ENCODE data around the gene TNFRSF18. TPM values are rescaled to one million over a fixed set of nuclear protein-coding genes. Genes with fewer than 3 reads are reported as not detected.
A peak's percentile ranks its signal among the peaks of the same experiment; 100 is the strongest.
"Not testable (repeated sequence)": the region's sequence is repeated elsewhere in the genome, so short reads cannot be mapped to it uniquely, and the experiment has no call there.

Gene TNFRSF18, protein sequence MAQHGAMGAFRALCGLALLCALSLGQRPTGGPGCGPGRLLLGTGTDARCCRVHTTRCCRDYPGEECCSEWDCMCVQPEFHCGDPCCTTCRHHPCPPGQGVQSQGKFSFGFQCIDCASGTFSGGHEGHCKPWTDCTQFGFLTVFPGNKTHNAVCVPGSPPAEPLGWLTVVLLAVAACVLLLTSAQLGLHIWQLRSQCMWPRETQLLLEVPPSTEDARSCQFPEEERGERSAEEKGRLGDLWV
- 100 to 1,000 TPM; 375 to 387 TPM for total RNA-seq

DNA sequence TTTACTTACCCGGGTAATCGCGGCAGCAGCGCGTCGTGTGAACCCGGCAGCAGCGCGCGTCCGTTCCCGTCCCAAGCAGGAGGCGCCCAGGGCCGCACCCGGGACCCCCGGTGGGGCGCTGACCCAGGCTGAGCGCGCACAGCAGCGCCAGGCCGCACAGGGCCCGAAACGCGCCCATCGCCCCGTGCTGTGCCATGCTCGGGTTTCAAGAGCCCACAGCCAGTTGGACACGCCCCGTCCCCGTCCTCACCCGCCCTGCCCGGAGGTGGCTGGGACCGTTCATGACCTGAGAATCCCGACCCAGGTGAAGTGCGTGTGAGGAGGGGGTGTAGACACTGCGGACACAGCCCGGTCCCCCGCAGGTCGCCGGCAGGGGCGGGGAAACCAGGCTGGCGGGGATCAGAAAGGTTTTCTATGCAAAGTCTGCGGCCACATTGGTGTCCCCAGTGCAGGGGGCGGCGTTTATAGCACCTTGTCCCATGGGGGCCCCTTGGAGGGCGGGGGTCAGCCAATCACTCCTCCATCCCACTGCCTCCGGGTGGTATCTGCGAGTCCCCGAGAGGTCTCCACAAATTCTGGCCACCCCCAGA, at the start of gene TNFRSF18:
TSS of gene TNFRSF18 (minus strand) at position 217 of the 590 bp plus-strand sequence. CDS start at position 196, 21 bp downstream.
- peak within 1 kb of the TSS; percentile 84 for H3K4me3 Mint-ChIP-seq
- ChIA-PET POLR2A (interaction anchor here (0.6 to 8.3 kb wide), 5 partner anchors 11 to 90 kb away, joined by 3 to 107 read pairs (median 4); partner anchors contain the start of genes B3GALT6, C1orf159 and SDF4), CTCF (interaction anchor here (1.9 to 2.4 kb wide), 3 partner anchors 10 to 85 kb away, joined by 9 to 13 read pairs (median 13); no protein-coding TSS in a partner anchor)
- no peaks in the 10 kb centered on the region for H3K27me3 Mint-ChIP-seq
- H3K4me1 Mint-ChIP-seq (ENCODE audit: low read depth), result peaks cover 31% of the 10 kb centered on the region
- DNase-seq, result peak; percentile 76
- intact Hi-C loops (cut with micrococcal nuclease), result loop anchor here (1.0 to 10.0 kb wide), 2 partner anchors 69 to 172 kb away; no protein-coding TSS in a partner anchor
- H3K36me3 Mint-ChIP-seq, result peaks cover 50% of the 10 kb centered on the region
- H3K27ac Mint-ChIP-seq, result peak within 1 kb of the TSS; percentile 100
- no peaks in the 10 kb centered on the region for H3K9me3 Mint-ChIP-seq

DNA sequence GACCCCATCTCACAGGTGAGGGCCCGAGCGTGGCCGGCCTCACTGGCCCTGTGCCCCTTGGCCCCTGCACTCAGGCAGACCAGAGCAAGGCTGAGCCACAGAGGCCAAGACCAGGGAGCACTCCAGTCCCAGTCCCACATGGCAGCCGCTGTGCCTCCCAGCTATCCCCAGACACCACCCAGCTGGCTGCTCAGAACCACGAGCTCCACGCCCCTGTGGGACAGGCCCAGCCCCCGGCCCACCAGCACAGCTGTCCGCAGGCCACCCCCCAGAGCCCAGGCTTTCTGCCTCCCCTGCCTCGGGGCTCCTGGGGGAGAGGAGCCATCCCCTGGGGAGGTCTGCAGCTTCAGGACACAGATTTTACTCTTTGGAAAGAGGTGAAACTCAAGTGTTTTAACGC, 49.2 kb upstream of the TNFRSF18 start:
- CTCF ChIA-PET, result no interaction called here
- H3K9me3 Mint-ChIP-seq, result no peaks in the 10 kb centered on the region
- H3K4me3 Mint-ChIP-seq, result no peak overlapping the region
- H3K4me1 Mint-ChIP-seq (ENCODE audit: low read depth), result peaks cover 10% of the 10 kb centered on the region
- no peaks in the 10 kb centered on the region for H3K27me3 Mint-ChIP-seq
- intact Hi-C loops (cut with micrococcal nuclease), result no loop called here
- H3K27ac Mint-ChIP-seq, result no peak overlapping the region
- H3K36me3 Mint-ChIP-seq, result peaks cover 23% of the 10 kb centered on the region
- POLR2A ChIA-PET, result no interaction called here
- DNase-seq, result no peak

DNA sequence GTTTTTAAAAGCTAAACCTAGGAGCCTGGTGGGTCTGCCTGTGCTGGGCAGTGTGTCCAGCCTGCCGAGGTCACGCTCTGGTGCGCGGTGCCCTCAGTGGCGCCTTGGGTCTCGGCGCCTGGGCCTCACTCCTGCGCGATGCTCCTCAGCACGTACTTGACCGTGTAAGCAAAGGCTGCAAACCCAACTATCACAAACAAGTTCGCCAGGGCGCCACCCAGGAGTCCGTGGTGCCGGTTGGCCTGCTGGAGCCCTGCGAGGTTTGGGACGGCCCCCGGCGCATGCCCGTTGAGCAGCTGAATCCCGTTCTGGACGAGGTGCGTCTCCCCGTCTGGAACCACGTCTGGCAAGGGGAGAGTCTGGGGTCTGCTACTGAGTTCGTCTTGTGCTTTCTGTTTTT, 48.7 kb upstream of the TNFRSF18 start:
- no peak for DNase-seq
- Mint-ChIP-seq H3K4me1 (ENCODE audit: low read depth) (peaks cover 14% of the 10 kb centered on the region), H3K36me3 (peaks cover 22% of the 10 kb centered on the region), H3K27ac (no peak overlapping the region), H3K27me3 (no peaks in the 10 kb centered on the region), H3K4me3 (no peak overlapping the region), H3K9me3 (no peaks in the 10 kb centered on the region)
- ChIA-PET POLR2A (no interaction called here), CTCF (no interaction called here)
- intact Hi-C loops (cut with micrococcal nuclease), result no loop called here

DNA sequence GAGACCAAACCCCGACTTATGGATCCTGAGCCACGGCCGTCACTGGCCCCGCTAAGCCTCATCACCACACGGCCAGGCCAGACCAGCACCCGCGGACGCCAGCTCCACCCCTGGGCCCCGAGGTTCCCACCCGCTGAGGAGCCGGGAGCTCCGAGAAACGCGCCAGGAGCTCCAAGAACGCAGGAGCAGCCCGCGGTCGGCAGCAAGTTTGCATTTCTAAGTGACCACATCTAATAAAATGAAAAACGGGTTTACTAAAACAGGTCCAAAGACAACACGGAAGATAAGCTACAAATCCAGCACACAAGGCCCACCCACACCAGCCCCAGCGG, 48.2 kb upstream of the TNFRSF18 start:
- POLR2A ChIA-PET, result no interaction called here
- Mint-ChIP-seq H3K9me3 (no peaks in the 10 kb centered on the region), H3K27me3 (no peaks in the 10 kb centered on the region), H3K36me3 (peaks cover 17% of the 10 kb centered on the region), H3K27ac (no peak overlapping the region), H3K4me3 (no peak overlapping the region), H3K4me1 (ENCODE audit: low read depth) (peaks cover 18% of the 10 kb centered on the region)
- CTCF ChIA-PET, result no interaction called here
- intact Hi-C loops (cut with micrococcal nuclease), result loop anchor here (5.0 kb wide), 1 partner anchor 137 kb away; the partner anchor contains the start of gene C1orf159
- DNase-seq, result no peak

DNA sequence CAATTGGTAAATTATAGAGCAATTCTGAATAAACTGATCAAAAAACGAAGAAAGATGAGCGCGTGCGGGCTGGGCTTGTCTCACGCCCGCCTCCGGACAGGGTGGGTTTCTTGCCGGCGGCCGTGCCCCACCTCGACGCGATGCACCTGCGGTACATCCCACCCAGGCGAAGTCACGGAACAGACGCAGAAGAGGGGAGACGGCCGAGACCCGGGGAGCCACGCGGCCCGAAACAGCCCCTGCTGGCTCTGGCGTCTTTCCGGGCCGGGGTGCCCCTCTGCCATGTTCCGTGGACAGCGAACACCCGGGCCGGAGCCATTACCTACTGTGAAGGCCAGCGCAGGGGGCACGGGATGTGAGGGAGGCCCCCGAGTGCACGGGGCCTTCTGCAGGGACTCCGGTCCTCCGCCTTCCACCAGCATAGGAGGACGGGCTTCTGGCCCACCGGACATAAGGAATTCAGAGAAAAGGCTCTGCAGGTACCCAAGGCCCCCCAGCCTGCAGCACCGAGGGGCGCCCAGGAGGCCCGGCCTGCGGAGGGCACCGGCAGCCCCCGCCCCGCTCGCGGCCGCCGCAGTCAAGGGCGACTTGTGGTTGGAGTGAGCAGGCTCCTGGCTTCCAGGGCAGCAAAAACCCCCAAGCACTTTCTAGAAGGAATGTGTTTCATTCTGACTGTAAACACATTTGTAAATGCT, 47.7 kb upstream of the TNFRSF18 start:
- Mint-ChIP-seq H3K27me3 (no peaks in the 10 kb centered on the region), H3K27ac (no peak overlapping the region), H3K4me1 (ENCODE audit: low read depth) (peaks cover 19% of the 10 kb centered on the region), H3K9me3 (no peaks in the 10 kb centered on the region), H3K36me3 (peaks cover 13% of the 10 kb centered on the region), H3K4me3 (no peak overlapping the region)
- intact Hi-C loops (cut with micrococcal nuclease), result loop anchor here (5.0 kb wide), 1 partner anchor 137 kb away; the partner anchor contains the start of gene C1orf159
- POLR2A ChIA-PET, result no interaction called here
- CTCF ChIA-PET, result no interaction called here
- DNase-seq, result no peak

DNA sequence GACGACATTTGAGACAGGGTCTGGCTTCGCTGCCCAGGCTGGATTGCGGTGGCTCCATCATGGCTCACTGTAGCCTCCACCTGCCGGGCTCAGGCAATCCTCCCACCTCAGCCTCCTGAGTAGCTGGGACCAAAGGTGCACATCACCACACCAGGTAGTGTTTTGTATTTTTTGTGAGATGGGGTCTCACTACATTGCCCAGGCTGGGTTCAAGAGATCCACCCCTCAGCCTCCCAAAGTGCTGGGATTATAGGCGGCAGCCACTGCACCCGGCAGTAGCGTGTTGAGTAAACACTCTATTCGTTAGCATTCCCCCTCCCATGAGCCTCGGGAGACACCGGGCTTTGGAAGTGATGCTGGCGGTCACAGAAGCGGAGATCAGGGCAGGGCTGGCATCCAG, 46.9 kb upstream of the TNFRSF18 start:
- CTCF ChIA-PET, result no interaction called here
- H3K9me3 Mint-ChIP-seq, result no peaks in the 10 kb centered on the region
- H3K36me3 Mint-ChIP-seq, result peaks cover 9% of the 10 kb centered on the region
- H3K4me1 Mint-ChIP-seq (ENCODE audit: low read depth), result peaks cover 19% of the 10 kb centered on the region
- no peak overlapping the region for H3K27ac Mint-ChIP-seq
- POLR2A ChIA-PET, result no interaction called here
- no peaks in the 10 kb centered on the region for H3K27me3 Mint-ChIP-seq
- intact Hi-C loops (cut with micrococcal nuclease), result loop anchor here (5.0 kb wide), 1 partner anchor 136 kb away; the partner anchor contains the start of gene C1orf159
- no peak for DNase-seq
- no peak overlapping the region for H3K4me3 Mint-ChIP-seq

DNA sequence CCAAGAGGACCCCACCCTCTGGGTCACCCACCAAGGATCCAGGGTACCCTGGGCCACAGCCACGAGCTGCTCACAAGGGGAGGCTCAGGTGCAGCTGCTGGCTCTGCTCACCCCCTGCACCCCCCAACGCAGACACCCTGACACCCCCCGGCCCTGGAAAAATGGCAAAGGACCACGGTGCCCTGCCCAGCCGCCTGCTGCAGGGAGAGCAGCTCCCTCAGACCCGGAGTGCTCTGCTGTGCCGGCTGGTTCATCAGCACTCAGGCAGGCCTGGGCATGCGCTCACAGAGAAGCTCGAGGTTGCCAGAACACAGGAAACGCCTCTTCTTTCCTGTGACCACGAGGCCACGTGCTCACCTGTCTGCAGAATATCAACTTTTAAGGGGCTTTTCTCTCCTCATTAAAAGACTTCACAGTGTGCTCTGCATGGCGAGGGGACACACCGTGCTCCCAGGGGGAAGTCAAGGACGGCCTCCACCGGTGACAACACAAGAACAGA, 44.4 kb upstream of the TNFRSF18 start:
- no peaks in the 10 kb centered on the region for H3K27me3 Mint-ChIP-seq
- intact Hi-C loops (cut with micrococcal nuclease), result loop anchor here (5.0 kb wide), 1 partner anchor 134 kb away; the partner anchor contains the start of gene C1orf159
- CTCF ChIA-PET, result interaction anchor here (0.7 to 1.9 kb wide), 14 partner anchors 19 to 304 kb away, joined by 3 to 43 read pairs (median 4); partner anchors contain the start of genes B3GALT6 and SDF4
- peak overlapping the region; percentile 90 for H3K27ac Mint-ChIP-seq
- no peaks in the 10 kb centered on the region for H3K9me3 Mint-ChIP-seq
- peak overlapping the region; percentile 36 for H3K4me3 Mint-ChIP-seq
- no peaks in the 10 kb centered on the region for H3K36me3 Mint-ChIP-seq
- DNase-seq, result peak; percentile 88
- peaks cover 16% of the 10 kb centered on the region for H3K4me1 Mint-ChIP-seq (ENCODE audit: low read depth)
- POLR2A ChIA-PET, result interaction anchor here (0.7 to 1.6 kb wide), 3 partner anchors 11 to 128 kb away, joined by 3 to 6 read pairs (median 3); no protein-coding TSS in a partner anchor

DNA sequence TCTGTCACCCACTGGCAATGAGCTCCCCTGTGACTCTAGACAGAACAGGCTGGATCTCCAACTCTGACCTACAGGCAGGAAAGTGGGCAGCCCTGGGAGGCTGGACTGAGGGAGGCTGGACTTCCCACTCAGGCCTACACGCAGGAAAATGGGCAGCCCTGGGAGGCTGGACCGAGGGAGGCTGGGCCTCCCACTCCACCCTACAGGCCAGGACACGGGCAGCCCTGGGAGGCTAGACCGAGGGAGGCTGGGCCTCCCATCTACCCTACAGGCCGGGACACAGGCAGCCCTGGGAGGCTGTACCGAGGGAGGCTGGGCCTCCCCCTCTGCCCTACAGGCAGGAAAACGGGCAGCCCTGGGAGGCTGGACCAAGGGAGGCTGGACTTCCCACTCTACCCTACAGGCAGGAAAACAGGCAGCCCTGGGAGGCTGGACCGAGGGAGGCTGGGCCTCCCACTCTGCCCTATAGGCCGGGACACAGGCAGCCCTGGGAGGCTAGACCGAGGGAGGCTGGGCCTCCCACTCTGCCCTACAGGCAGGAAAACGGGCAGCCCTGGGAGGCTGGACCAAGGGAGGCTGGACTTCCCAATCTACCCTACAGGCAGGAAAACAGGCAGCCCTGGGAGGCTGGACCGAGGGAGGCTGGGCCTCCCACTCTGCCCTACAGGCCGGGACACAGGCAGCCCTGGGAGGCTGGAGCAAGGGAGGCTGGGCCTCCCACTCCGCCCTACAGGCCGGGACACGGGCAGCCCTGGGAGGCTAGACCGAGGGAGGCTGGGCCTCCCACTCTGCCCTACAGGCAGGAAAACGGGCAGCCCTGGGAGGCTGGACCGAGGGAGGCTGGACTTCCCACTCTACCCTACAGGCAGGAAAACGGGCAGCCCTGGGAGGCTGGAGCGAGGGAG, 41.9 kb upstream of the TNFRSF18 start:
- H3K36me3 Mint-ChIP-seq; DNase-seq; H3K4me3 Mint-ChIP-seq; POLR2A ChIA-PET; H3K27me3 Mint-ChIP-seq; H3K9me3 Mint-ChIP-seq; H3K27ac Mint-ChIP-seq; intact Hi-C loops (cut with micrococcal nuclease): not testable (repeated sequence)
- peaks cover 16% of the 10 kb centered on the region for H3K4me1 Mint-ChIP-seq (ENCODE audit: low read depth)
- CTCF ChIA-PET, result interaction anchor here (1.8 kb wide), 1 partner anchor 126 kb away, joined by 7 read pairs; no protein-coding TSS in a partner anchor

DNA sequence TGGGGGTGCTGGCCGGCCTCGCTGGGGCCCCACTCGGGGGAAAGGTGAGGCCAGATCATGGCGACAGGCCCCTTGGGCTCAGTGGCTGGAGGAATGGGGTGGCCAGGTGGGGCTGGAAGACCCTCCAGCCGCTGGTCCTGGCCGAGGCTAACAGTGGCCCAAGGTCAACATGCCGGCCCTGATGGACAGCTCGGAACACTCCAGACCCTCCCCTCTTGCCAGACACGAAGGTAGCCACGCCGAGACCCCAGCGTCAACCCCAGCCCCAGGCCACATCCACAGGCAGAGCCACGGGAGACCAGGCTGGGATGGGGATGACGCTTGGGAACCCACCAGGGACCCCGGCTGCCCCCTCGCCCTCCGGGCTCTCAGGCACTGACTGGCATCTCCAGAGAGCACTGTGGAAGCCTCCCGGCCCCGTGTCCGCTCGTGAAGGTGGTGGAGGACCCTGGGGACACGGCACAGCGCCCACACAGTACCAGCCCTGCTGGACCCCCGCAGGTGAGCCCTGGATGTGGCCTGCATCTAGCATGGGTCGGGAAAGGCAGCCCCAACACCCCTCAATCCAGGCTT, 41.0 kb upstream of the TNFRSF18 start:
- intact Hi-C loops (cut with micrococcal nuclease), result no loop called here
- Mint-ChIP-seq H3K4me3 (no peak overlapping the region), H3K27ac (no peak overlapping the region), H3K4me1 (ENCODE audit: low read depth) (peaks cover 16% of the 10 kb centered on the region), H3K27me3 (no peaks in the 10 kb centered on the region), H3K9me3 (no peaks in the 10 kb centered on the region), H3K36me3 (no peaks in the 10 kb centered on the region)
- CTCF ChIA-PET, result interaction anchor here (1.8 kb wide), 1 partner anchor 125 kb away, joined by 7 read pairs; no protein-coding TSS in a partner anchor
- POLR2A ChIA-PET, result no interaction called here
- DNase-seq, result no peak

DNA sequence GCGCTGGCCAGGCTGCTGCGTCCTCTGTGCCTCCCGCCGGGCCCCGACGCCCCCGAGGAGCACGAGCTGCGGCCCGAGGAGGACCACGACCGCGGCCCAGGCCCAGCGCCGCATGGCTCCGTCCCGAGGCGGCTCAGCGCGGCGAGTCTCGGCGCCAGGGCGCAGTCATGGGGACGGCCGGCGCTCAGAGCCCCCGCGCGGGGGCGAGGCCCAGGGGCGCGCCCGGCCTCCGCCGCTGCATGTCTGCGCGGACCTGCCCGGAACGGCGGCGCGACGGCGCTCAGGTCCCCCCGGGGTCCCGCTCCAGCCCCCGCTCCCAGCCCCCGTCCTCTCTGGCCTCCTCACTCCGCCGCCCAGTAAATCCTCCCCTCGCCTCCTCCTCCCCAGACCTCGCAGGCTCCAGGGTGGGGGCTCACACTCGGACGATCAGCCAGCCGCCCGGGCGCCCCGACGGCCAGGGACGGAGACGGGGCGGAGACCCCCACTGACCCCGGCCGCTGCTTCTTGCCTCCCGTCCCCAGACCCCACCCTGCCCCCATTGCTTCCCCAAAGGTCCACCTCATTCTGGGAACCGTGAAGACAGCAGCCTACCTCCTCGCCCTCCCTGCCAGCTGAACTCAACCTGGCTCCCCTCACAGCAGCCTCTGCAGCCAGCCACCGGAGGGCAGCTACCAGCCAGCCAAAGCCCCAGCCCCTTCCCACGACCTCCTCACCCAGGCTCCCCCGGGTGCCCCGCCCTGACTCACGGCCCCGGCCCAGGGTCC, 40.4 kb upstream of the TNFRSF18 start, which contains the start of gene C1QTNF12:
TSS of gene C1QTNF12 (minus strand) at position 146 of the 764 bp plus-strand sequence. CDS start at position 114, 32 bp downstream.
- Mint-ChIP-seq H3K36me3 (no peaks in the 10 kb centered on the region), H3K27ac (no peak within 1 kb of the TSS), H3K27me3 (no peaks in the 10 kb centered on the region), H3K9me3 (no peaks in the 10 kb centered on the region), H3K4me3 (no peak within 1 kb of the TSS), H3K4me1 (ENCODE audit: low read depth) (peaks cover 16% of the 10 kb centered on the region)
- DNase-seq, result no peak
- ChIA-PET CTCF (interaction anchor here (1.8 kb wide), 1 partner anchor 124 kb away, joined by 7 read pairs; no protein-coding TSS in a partner anchor), POLR2A (no interaction called here)
- intact Hi-C loops (cut with micrococcal nuclease), result no loop called here

Measured in activated CD4-positive, alpha-beta memory T cell treated with anti-CD3 and anti-CD28 coated beads for 36 hours (primary cell).